Measurements from ENCODE around the gene SHD. TPM values are rescaled to one million over a fixed set of nuclear protein-coding genes. Genes with fewer than 3 reads are reported as not detected.

SHD gene
- total and polyA plus RNA-seq, 2 of the 13 experiments (the other 11 are each of a cell fraction or from before 2014, with no cell fraction given) = 0.11 to 0.20 TPM

DNA sequence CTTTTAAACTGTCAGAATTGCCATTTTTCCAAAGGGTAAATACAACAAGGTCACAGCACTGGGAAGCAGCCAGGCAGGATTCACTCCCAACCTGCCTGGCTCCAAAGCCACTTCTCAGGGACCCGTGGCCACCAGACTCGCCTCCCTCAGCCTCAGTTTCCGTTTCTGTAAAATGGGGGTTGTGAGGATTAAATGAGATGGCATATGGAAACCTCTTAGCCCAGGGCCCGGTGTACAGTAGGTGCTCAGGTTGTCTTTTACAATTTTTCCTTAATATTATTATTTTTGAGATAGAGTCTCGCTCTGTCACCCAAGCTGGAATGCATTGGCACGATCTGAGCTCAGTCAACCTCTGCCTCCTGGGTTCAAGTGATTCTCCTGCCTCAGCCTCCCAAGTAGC lies 22.0 kb upstream of the SHD start:
- ChIA-PET POLR2A (no interaction called here), CTCF (ENCODE audit: low intra/inter-chr PET ratio, low total read pairs) (no interaction called here)
- Histone ChIP-seq H3K79me2 (ENCODE audit: insufficient read depth, low read length) (no peaks in the 10 kb centered on the region), H3K27me3 (ENCODE audit: control insufficient read depth in 1 of 2, insufficient read depth in 2 of 2, low read length in 2 of 2) (no peaks in the 10 kb centered on the region; a peak in 1 of 5 replicates), H4K20me1 (ENCODE audit: insufficient read depth, low read length) (no peaks in the 10 kb centered on the region), H2AFZ (ENCODE audit: low read length) (no peak overlapping the region), H3K9me3 (ENCODE audit: low read length) (peaks cover 5% of the 10 kb centered on the region), H3K4me3 (replicated peaks in 1 of 3; ENCODE audit: insufficient read depth in 1 of 3, low read depth in 2 of 3, low read length in 3 of 3) (no peak overlapping the region), H3K9ac (ENCODE audit: insufficient read depth, low read depth, low read length) (no peak overlapping the region), H3K4me1 (ENCODE audit: insufficient read depth, low read length) (no peaks in the 10 kb centered on the region), H3K4me2 (ENCODE audit: low read depth, low read length) (no peak overlapping the region), H3K36me3 (replicated peaks in 1 of 2; ENCODE audit: control insufficient read depth in 1 of 2, insufficient read depth in 2 of 2, low read length in 2 of 2) (peaks cover 21 to 55% of the 10 kb centered on the region in 2 experiments; a peak in 4 of 5 replicates), H3K27ac (ENCODE audit: extremely low read length, insufficient read depth, low read length) (no peak overlapping the region)
- no peak for FAIRE-seq
- BruUV-seq (replicated peaks) = no TSS peak
- no peak for DNase-seq (ENCODE audit: low spot score)
- intact Hi-C loops (cut with micrococcal nuclease; ENCODE audit: unreplicated experiment) = no loop called here
- in situ Hi-C loops (cut with HindIII; ENCODE audit: extremely low pct_ligation_motif_present, low pct_unique_long_range_greater_than_20kb) = no loop called here
- WGBS (ENCODE audit: low lambda C conversion rate) = 95% methylated on average over 6 of the region's 6 CpGs
- ATAC-seq = no peak
- TF ChIP-seq ZNF629 (CRISPR knock-in tag; conservative IDR thresholded peaks at IDR 0.05) (0 out of 2 replicates have a peak, but pooled peaks have one; percentile 6), ZNF577 (CRISPR knock-in tag; IDR thresholded peaks at IDR 0.05; ENCODE audit: borderline replicate concordance, low read depth) (no peak), EHMT2 (IDR thresholded peaks at IDR 0.05; ENCODE audit: borderline replicate concordance, low read depth, low read length) (no peak)

- over 99% methylated on average over 21 of the region's 28 CpGs for WGBS (ENCODE audit: low lambda C conversion rate)
- no peak overlapping the region for H3K9ac ChIP-seq (ENCODE audit: insufficient read depth, low read depth, low read length)
- peaks cover 19 to 50% of the 10 kb centered on the region in 2 experiments; a peak in 4 of 5 replicates for H3K36me3 ChIP-seq (replicated peaks in 1 of 2; ENCODE audit: control insufficient read depth in 1 of 2, insufficient read depth in 2 of 2, low read length in 2 of 2)
- CTCF ChIA-PET (ENCODE audit: low intra/inter-chr PET ratio, low total read pairs) = no interaction called here
- peak; percentile 29; the same call in 1 of the 3 replicates for ATAC-seq
- in situ Hi-C loops (cut with HindIII; ENCODE audit: extremely low pct_ligation_motif_present, low pct_unique_long_range_greater_than_20kb) = no loop called here
- intact Hi-C loops (cut with micrococcal nuclease; ENCODE audit: unreplicated experiment) = no loop called here
- no peak overlapping the region for H3K4me3 ChIP-seq (replicated peaks in 1 of 3; ENCODE audit: insufficient read depth in 1 of 3, low read depth in 2 of 3, low read length in 3 of 3)
- H3K27ac ChIP-seq (ENCODE audit: extremely low read length, insufficient read depth, low read length) = no peak overlapping the region
- no TSS peak for BruUV-seq (replicated peaks)
- no peak overlapping the region for H2AFZ ChIP-seq (ENCODE audit: low read length)
- POLR2A ChIA-PET = no interaction called here
- no peaks in the 10 kb centered on the region for H3K79me2 ChIP-seq (ENCODE audit: insufficient read depth, low read length)
- H3K27me3 ChIP-seq (ENCODE audit: control insufficient read depth in 1 of 2, insufficient read depth in 2 of 2, low read length in 2 of 2) = no peaks in the 10 kb centered on the region; a peak in 1 of 5 replicates
- H3K4me1 ChIP-seq (ENCODE audit: insufficient read depth, low read length) = no peaks in the 10 kb centered on the region
- no peak for DNase-seq (ENCODE audit: low spot score)
- TF ChIP-seq ATF4 (CRISPR knock-in tag; IDR thresholded peaks at IDR 0.05) = no peak
- 0 out of 2 replicates have a peak, but pooled peaks have one; percentile 20 for TF ChIP-seq RBFOX2 (IDR thresholded peaks at IDR 0.05; ENCODE audit: low read depth, low read length)
- H3K4me2 ChIP-seq (ENCODE audit: low read depth, low read length) = no peak overlapping the region
- peaks cover 5% of the 10 kb centered on the region for H3K9me3 ChIP-seq (ENCODE audit: low read length)
- no peak for FAIRE-seq
- no peaks in the 10 kb centered on the region for H4K20me1 ChIP-seq (ENCODE audit: insufficient read depth, low read length)
These were observed 20.9 kb upstream of the SHD start for GRCh38 chr19:4258181-4258580.
